LNCaP clone FGC (cell line): Measurements from ENCODE around the gene TSR3.

ENCODE experiments used
- DNase-seq: peaks from one replicate; pipeline ENCODE4 v3.0.0-alpha.2; 2011; ENCODE audit warnings: low read depth
- H3K4me3 ChIP-seq: 2 replicates; pipeline ENCODE4 v1.5.1; 2011; ENCODE audit warnings: mild to moderate bottlenecking, low read depth, low read length, control low read depth
- TF ChIP-seq, protein P1 (sequence below): IDR thresholded peaks from 2 replicates; pipeline ENCODE4 v1.5.1; 2012; ENCODE audit warnings: mild to moderate bottlenecking; ENCODE audit not compliant: control insufficient read depth, insufficient read depth; ENCODE audit errors: extremely low read depth

The TSR3 gene

DNA sequence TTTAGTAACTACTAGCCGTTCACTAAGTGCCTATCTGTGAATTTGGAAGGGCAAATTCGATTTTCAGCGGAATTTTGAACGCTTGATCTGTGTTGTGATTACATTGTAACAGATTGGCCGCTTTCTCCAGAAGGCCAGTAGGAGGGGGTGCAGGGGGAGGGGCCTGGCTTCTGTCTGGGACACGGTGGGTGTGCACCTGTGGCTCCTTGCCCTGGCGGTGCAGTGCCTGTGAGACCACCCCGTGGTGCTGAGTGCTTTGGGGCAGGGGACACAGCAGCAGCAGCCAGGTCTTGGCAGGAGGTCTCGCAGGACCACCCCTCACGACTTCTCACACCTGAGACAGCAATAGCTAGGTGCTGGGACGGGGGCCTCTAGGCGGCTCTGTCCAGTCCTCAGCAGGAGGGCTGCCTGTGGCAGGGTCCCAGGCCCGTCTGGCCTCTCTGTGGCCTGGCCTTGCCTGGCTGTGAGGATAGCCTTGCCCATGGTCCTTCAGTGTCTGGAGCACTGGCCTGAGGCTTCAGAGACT lies 40.4 kb downstream of the TSR3 start:
- peak overlapping the region; percentile 97 for H3K4me3 ChIP-seq
- TF ChIP-seq, protein P1, sequence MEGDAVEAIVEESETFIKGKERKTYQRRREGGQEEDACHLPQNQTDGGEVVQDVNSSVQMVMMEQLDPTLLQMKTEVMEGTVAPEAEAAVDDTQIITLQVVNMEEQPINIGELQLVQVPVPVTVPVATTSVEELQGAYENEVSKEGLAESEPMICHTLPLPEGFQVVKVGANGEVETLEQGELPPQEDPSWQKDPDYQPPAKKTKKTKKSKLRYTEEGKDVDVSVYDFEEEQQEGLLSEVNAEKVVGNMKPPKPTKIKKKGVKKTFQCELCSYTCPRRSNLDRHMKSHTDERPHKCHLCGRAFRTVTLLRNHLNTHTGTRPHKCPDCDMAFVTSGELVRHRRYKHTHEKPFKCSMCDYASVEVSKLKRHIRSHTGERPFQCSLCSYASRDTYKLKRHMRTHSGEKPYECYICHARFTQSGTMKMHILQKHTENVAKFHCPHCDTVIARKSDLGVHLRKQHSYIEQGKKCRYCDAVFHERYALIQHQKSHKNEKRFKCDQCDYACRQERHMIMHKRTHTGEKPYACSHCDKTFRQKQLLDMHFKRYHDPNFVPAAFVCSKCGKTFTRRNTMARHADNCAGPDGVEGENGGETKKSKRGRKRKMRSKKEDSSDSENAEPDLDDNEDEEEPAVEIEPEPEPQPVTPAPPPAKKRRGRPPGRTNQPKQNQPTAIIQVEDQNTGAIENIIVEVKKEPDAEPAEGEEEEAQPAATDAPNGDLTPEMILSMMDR: no peak
- no peak for DNase-seq

- peak overlapping the region; percentile 97 for H3K4me3 ChIP-seq
These were observed 40.9 kb downstream of the TSR3 start for GRCh38 chr16:1310832-1311200.

GRCh38 chr16:1309888-1310831 lies 41.5 kb downstream of the TSR3 start:
- H3K4me3 ChIP-seq: peak overlapping the region; percentile 97
- TF ChIP-seq, protein P1: no peak
- DNase-seq: no peak

More at GRCh38 chr16:1310832-1311200, 40.9 kb downstream of the TSR3 start:
- DNase-seq: no peak
- TF ChIP-seq, protein P1: no peak

DNA sequence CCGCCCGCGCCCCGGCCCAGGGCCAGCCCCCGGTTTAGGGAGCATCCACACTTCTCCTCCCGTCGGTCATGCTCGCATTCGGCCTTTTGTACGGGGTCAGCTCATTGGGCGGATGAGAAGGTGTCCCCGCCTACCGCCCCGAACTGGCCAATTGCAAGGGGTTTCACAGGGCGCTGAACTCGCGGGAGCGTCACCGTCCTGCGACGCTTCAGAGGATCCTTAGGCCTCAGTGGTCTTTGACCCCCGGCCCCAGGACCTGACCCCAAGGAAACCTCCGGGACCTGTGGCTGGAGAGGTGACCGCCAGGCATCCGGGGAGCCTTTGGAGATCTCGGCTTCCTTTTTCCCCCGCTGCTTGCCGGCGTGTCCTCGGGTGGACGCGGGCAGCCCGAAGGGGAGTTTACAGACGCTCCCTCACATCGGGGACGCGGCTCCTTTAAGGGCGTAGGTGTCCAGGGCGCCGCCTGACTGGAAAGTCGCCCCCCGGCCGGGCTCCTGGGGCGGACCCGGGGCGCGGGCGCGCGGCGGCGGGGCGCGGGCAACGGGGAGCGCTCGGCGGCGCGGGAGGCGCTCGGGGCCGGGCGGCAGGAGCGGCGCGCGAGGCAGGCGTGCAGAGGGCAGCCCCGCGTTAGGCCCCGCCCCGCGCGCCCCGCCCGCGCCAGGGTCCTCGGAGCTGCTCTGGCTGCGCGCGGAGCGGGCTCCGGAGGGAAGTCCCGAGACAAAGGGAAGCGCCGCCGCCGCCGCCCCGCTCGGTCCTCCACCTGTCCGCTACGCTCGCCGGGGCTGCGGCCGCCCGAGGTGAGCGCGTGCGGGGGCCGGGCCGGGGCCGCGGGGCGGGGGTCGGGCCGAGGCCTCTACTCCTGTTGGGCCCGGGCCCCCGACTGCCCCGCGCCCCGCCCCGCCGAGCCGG lies 42.4 kb downstream of the TSR3 start, which contains the start of gene UBE2I:
UBE2I (plus strand) TSS at position 660 of the 909 bp plus-strand sequence. CDS start 4,395 bp downstream, outside the sequence.
- H3K4me3 ChIP-seq: peak within 1 kb of the TSS; percentile 97
- peak; percentile 97 for DNase-seq
- TF ChIP-seq, protein P1: no peak

DNA sequence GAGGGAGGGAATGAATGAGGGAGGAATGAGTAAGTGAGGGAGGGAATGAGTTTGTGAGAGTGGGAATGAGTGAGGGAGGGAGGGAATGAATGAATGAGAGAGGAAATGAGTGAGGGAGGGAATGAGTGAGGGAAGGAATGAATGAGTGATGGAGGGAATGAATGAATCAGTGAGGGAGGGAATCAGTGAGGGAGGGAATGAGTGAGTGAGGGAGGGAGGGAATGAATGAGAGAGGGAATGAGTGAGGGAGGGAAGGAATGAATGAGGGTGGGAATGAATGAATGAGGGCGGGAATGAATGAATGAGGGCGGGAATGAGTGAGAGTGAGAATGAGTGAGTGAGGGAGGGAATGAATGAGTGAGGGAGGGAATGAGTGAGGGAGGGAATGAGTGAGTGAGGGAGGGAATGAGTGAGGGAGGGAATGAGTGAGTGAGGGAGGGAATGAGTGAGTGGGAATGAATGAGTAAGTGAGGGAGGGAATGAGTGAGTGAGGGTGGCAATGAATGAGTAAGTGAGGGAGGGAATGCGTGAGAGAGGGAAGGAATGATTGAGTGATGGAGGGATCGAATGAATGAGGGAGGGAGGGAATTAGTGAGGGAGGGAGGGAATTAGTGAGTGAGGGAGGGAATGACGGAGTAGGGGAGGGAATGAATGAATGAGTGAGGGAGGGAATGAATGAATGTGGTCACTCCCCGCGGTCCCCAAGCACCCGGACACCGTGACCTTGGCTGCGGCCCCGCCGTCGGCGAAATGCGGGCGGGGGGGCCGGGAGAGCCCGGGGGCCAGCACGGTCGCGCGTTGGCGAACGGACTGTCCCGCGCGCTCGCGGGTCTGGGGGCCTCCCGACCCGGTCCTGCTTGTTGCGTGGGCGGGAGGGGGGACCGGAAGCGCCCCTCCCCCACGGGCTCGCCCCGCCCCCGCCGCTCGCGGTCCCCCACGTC lies 43.4 kb downstream of the TSR3 start:
- DNase-seq: peak; percentile 69
- TF ChIP-seq, protein P1: peak; percentile 4; the same call in 1 of the 2 replicates
- H3K4me3 ChIP-seq: peak overlapping the region; percentile 60
